Stimulated activated CD4-positive, alpha-beta T cell treated with anti-CD3 and anti-CD28 coated beads, Interleukin-12 subunit alpha, Interleukin-12 subunit beta, amount 100 ng/mL, for 4 hours (primary cell): ENCODE data around the gene SPTBN1.
A peak's percentile ranks its signal among the peaks of the same experiment; 100 is the strongest.

ENCODE experiments used
- DNase-seq: peaks from one replicate; pipeline ENCODE4 v3.0.0-alpha.2; 2020

SPTBN1 gene

GRCh38 chr2:54557601-54558187, 101.6 kb downstream of the SPTBN1 start:
- peak; percentile 69 for DNase-seq

- peak; percentile 64 for DNase-seq
These were observed 102.3 kb downstream of the SPTBN1 start for GRCh38 chr2:54558188-54559005.

GRCh38 chr2:54559006-54559445, 102.9 kb downstream of the SPTBN1 start:
- no peak for DNase-seq

GRCh38 chr2:54559593-54560145, 103.5 kb downstream of the SPTBN1 start:
- no peak for DNase-seq

GRCh38 chr2:54560146-54560881, 104.2 kb downstream of the SPTBN1 start:
- DNase-seq = no peak

GRCh38 chr2:54561010-54561409, 104.9 kb downstream of the SPTBN1 start:
- DNase-seq = no peak

- no peak for DNase-seq
These were observed 108.3 kb downstream of the SPTBN1 start for GRCh38 chr2:54564439-54564838.

GRCh38 chr2:54565551-54565950, 109.4 kb downstream of the SPTBN1 start:
- no peak for DNase-seq

GRCh38 chr2:54566896-54567295, 110.8 kb downstream of the SPTBN1 start:
- no peak for DNase-seq

GRCh38 chr2:54568876-54569321, 112.8 kb downstream of the SPTBN1 start:
- no peak for DNase-seq

- DNase-seq = no peak
These were observed 113.7 kb downstream of the SPTBN1 start for GRCh38 chr2:54569745-54570301.

- DNase-seq = no peak
These were observed 114.3 kb downstream of the SPTBN1 start for GRCh38 chr2:54570321-54570855.

GRCh38 chr2:54570925-54571694, 115.0 kb downstream of the SPTBN1 start:
- peak; percentile 34 for DNase-seq

- no peak for DNase-seq
These were observed 116.1 kb downstream of the SPTBN1 start for GRCh38 chr2:54572262-54572635.

GRCh38 chr2:54572636-54573536, 116.8 kb downstream of the SPTBN1 start:
- no peak for DNase-seq

GRCh38 chr2:54573537-54573919, 117.4 kb downstream of the SPTBN1 start:
- DNase-seq = no peak

GRCh38 chr2:54574107-54574859, 118.2 kb downstream of the SPTBN1 start:
- no peak for DNase-seq

GRCh38 chr2:54574860-54575247, 118.7 kb downstream of the SPTBN1 start:
- no peak for DNase-seq

GRCh38 chr2:54575379-54575888, 119.3 kb downstream of the SPTBN1 start:
- no peak for DNase-seq

GRCh38 chr2:54577035-54577434, 120.9 kb downstream of the SPTBN1 start:
- no peak for DNase-seq
